DOHH2 (cell line): ENCODE measurements around the gene LSAMP.

ENCODE experiments used
- EZH2phosphoT487 ChIP-seq: fragments of 200-600 bp; sonication (generic); IDR thresholded peaks from 2 replicates; pipeline ENCODE4 v1.6.1; 2017; ENCODE audit warnings: borderline replicate concordance, mild to moderate bottlenecking, antibody characterized with exemption, low read length, moderate library complexity, mixed read lengths
- TF ChIP-seq, protein P1 (sequence below): fragments of 200-600 bp; sonication (generic); IDR thresholded peaks from one replicate; pipeline ENCODE4 v1.5.1; 2014; ENCODE audit warnings: antibody characterized with exemption, mild to moderate bottlenecking, low read depth, low read length; ENCODE audit not compliant: poor library complexity, severe bottlenecking

DNA sequence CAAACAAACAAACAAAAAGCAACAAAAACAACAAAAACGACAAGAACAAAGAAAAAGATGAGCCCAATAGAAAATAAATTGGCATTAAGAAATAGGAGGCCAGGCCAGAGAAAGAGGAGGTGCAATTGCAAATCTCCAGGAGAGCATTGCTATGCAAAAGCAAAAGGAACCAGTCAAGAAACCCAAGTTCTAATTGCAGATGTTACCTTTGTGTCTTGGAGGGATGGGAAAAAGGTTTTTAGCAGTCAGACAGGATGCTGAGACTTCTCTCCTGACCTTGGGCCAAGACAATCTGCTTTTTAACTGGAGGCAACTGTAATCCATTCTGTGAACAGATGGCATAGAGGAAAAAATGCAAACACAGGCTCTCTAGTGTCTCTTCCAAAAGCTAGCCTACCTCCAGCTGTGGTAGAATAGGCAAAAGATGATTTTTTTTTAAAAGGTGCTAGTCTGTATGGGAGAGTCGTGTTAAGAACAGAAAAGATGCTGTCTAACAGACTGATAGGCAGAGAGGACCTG, 56.4 kb downstream of the LSAMP start:
- TF ChIP-seq, protein P1, sequence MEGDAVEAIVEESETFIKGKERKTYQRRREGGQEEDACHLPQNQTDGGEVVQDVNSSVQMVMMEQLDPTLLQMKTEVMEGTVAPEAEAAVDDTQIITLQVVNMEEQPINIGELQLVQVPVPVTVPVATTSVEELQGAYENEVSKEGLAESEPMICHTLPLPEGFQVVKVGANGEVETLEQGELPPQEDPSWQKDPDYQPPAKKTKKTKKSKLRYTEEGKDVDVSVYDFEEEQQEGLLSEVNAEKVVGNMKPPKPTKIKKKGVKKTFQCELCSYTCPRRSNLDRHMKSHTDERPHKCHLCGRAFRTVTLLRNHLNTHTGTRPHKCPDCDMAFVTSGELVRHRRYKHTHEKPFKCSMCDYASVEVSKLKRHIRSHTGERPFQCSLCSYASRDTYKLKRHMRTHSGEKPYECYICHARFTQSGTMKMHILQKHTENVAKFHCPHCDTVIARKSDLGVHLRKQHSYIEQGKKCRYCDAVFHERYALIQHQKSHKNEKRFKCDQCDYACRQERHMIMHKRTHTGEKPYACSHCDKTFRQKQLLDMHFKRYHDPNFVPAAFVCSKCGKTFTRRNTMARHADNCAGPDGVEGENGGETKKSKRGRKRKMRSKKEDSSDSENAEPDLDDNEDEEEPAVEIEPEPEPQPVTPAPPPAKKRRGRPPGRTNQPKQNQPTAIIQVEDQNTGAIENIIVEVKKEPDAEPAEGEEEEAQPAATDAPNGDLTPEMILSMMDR, result no peak
- TF ChIP-seq EZH2phosphoT487, result no peak
